Measurements from ENCODE around the gene BLOC1S5. TPM values are rescaled to one million over a fixed set of nuclear protein-coding genes. Genes with fewer than 3 reads are reported as not detected.
A peak's percentile ranks its signal among the peaks of the same experiment; 100 is the strongest.

The BLOC1S5 gene
- total and polyA plus RNA-seq, 12 donors = 3.6 to 14.1 (median 9.0) TPM

GRCh38 chr6:8069151-8069550, 5.0 kb upstream of the BLOC1S5 start:
- DNase-seq (no peak), ATAC-seq (no peak)
- H3K4me1 ChIP-seq = peaks cover 0 to 14% (median 4%) of the 10 kb centered on the region in 9 donors
- H3K4me3 ChIP-seq = no peak overlapping the region
- no peak for TF ChIP-seq CTCF (IDR thresholded peaks at IDR 0.05)
- no peaks in the 10 kb centered on the region for H3K9me3 ChIP-seq
- WGBS, 2 donors = 75% methylated on average over 4 of the region's 4 CpGs
- H3K36me3 ChIP-seq = no peaks in the 10 kb centered on the region
- no peak overlapping the region for H3K27ac ChIP-seq
- no peaks in the 10 kb centered on the region for H3K27me3 ChIP-seq
- intact Hi-C loops (cut with DNase I) = loop anchor here in 1 of 10 donors (10.0 kb wide), 1 partner anchor 154 kb away; the partner anchor contains the start of gene TXNDC5

GRCh38 chr6:8066108-8066507, 1.9 kb upstream of the BLOC1S5 start:
- no peak for ATAC-seq
- no peak for TF ChIP-seq CTCF (IDR thresholded peaks at IDR 0.05)
- no peak for DNase-seq
- H3K27ac ChIP-seq = no peak overlapping the region
- peaks cover 0 to 21% (median 10%) of the 10 kb centered on the region in 9 donors for H3K4me1 ChIP-seq
- intact Hi-C loops (cut with DNase I) = loop anchor here in 2 of 10 donors (2.0 to 10.0 kb wide), 2 partner anchors 37 to 151 kb away; partner anchors contain the start of genes EEF1E1 (in 1 of the 2) and TXNDC5 (in 1 of the 2)
- no peak overlapping the region for H3K4me3 ChIP-seq
- no peaks in the 10 kb centered on the region for H3K27me3 ChIP-seq
- H3K36me3 ChIP-seq = peaks cover 0 to 13% (median 0%) of the 10 kb centered on the region in 9 donors
- WGBS, 2 donors = 88 to 90% methylated on average over 4 of the region's 4 CpGs
- H3K9me3 ChIP-seq = no peaks in the 10 kb centered on the region

- no peak overlapping the region for H3K4me3 ChIP-seq
- ATAC-seq (no peak), DNase-seq (no peak)
- 97% methylated on average over 4 of the region's 4 CpGs for WGBS, 2 donors
- peaks cover 0 to 19% (median 0%) of the 10 kb centered on the region in 9 donors for H3K36me3 ChIP-seq
- TF ChIP-seq CTCF (IDR thresholded peaks at IDR 0.05) = no peak
- H3K4me1 ChIP-seq = peaks cover 0 to 21% (median 10%) of the 10 kb centered on the region in 9 donors
- no peak overlapping the region for H3K27ac ChIP-seq
- H3K27me3 ChIP-seq = no peaks in the 10 kb centered on the region
- H3K9me3 ChIP-seq = no peaks in the 10 kb centered on the region
- intact Hi-C loops (cut with DNase I) = loop anchor here in 1 of 10 donors (10.0 kb wide), 1 partner anchor 151 kb away; the partner anchor contains the start of gene TXNDC5
These were observed 1.3 kb upstream of the BLOC1S5 start for GRCh38 chr6:8065519-8065911.

- peak overlapping the region; percentile 64 to 95 (median 85) for H3K4me3 ChIP-seq
- TF ChIP-seq CTCF (IDR thresholded peaks at IDR 0.05) = no peak
- H3K27me3 ChIP-seq = no peaks in the 10 kb centered on the region
- WGBS, 2 donors = 82 to 84% methylated on average over 7 of the region's 7 CpGs
- intact Hi-C loops (cut with DNase I) = loop anchor here in 4 of 10 donors (5.0 to 10.0 kb wide), 4 partner anchors 58 to 343 kb away; partner anchors contain the start of gene TXNDC5 (in 2 of the 4)
- H3K9me3 ChIP-seq = no peaks in the 10 kb centered on the region
- peaks cover 0 to 21% (median 10%) of the 10 kb centered on the region in 9 donors for H3K4me1 ChIP-seq
- peak overlapping the region; percentile 47 to 94 (median 90) for H3K27ac ChIP-seq
- peaks cover 0 to 26% (median 0%) of the 10 kb centered on the region in 9 donors for H3K36me3 ChIP-seq
- DNase-seq (no peak), ATAC-seq (no peak)
These were observed 689 bp upstream of the BLOC1S5 start for GRCh38 chr6:8064638-8065518.
